ENCODE data around the gene PLEKHN1. TPM values are rescaled to one million over a fixed set of nuclear protein-coding genes. Genes with fewer than 3 reads are reported as not detected.
A peak's percentile ranks its signal among the peaks of the same experiment; 100 is the strongest.

Gene PLEKHN1
- total and polyA plus RNA-seq, 2 experiments from 2014 or later, result 0.60 to 2.4 TPM

DNA sequence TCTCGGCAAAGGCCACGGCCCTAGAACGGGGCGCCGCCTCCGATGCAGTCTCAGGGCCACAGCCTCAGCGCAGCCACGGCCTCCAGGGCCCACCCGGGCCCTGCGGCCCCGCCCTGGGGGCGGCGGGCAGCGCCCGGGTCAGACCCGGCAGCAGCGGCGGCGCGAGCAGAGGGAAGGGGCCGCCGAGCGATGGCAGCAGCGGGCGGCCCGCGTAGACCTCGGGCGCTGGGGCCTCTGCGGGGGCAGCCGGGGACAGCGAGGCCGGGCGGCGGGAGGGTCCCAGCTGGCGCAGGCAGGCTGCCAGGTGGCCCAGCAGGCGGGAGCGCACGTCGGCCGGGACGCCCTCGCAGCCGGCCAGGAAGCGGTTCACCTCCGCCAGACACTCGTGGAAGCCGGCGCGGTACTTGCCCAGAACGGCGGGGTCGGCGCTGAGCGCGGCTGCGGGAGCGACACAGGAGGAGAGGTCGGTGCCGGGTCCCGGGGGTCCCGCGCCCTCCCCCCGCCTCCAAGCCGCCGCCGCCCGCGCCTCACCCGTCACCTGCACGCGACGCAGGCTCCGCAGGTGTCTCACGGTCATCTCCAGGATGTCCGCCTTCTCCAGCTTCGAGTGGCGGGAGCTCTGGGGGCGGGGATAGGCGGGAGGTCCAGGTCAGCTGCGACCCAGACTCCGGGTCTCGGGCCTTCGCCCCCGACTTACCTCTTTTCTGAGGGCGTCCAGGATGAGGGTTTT, 32.9 kb downstream of the PLEKHN1 start:
- Histone ChIP-seq H3K4me2 (peak overlapping the region; percentile 95), H3K79me2 (peaks cover 16% of the 10 kb centered on the region), H3K4me3 (peak overlapping the region; percentile 73), H3K9me2 (replicated peaks; ENCODE audit: insufficient read depth) (no peaks in the 10 kb centered on the region), H3K27me3 (peaks cover 16% of the 10 kb centered on the region), H4K20me1 (ENCODE audit: insufficient read depth, poor library complexity, severe bottlenecking) (no peaks in the 10 kb centered on the region), H3K9me3 (ENCODE audit: low read depth) (no peaks in the 10 kb centered on the region), H2AFZ (no peak overlapping the region), H3K4me1 (ENCODE audit: insufficient read depth) (peaks cover 11% of the 10 kb centered on the region), H3K36me3 (replicated peaks; ENCODE audit: insufficient read depth, low read depth) (no peaks in the 10 kb centered on the region), H3K27ac (peak overlapping the region; percentile 99)
- DNase-seq (ENCODE audit: low spot score), result peak; percentile 76
- 1% methylated on average over 63 of the region's 86 CpGs for WGBS (ENCODE audit: low lambda C conversion rate, missing lambda C conversion rate)
- TF ChIP-seq EZH2 (IDR thresholded peaks at IDR 0.05; ENCODE audit: borderline replicate concordance), result peak; percentile 65
- TF ChIP-seq EZH2phosphoT487 (IDR thresholded peaks at IDR 0.05; ENCODE audit: low read depth, severe bottlenecking, unreplicated experiment), result no peak

DNA sequence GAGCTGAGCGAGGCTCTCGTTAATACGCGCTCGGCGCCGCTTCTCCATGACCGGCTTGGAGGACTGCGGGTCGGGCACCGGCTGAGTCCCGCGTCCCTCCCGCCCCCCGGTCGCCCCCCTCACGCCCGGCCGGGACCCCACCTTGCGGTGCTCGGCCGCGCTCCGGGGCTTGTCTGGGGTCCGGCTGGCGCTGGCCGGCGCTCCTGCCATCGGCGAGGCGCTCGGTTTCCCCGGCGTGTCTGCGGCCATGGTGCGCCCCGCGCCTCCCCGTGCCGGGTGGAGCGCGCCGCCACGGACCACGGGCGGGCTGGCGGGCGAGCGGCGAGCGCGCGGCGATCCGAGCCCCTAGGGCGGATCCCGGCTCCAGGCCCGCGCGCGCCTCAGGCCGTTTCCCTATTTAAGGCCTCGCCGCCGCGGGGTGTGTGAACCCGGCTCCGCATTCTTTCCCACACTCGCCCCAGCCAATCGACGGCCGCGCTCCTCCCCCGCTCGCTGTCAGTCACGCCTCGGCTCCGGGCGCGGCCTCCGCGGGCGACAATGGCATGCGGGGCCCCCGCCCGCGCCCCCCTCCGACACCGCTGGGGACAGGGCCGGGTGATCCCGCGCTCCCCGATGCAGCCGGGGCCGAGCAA, 33.6 kb downstream of the PLEKHN1 start, which contains the start of gene HES4:
Gene HES4 (minus strand): TSS at position 373 of the 632 bp plus-strand sequence. CDS start 124 bp downstream, at position 249.
- H3K9me2 ChIP-seq (replicated peaks; ENCODE audit: insufficient read depth), result no peaks in the 10 kb centered on the region
- peak within 1 kb of the TSS; percentile 47 for H2AFZ ChIP-seq
- DNase-seq (ENCODE audit: low spot score), result peak; percentile 97
- peaks cover 16% of the 10 kb centered on the region for H3K79me2 ChIP-seq
- no peaks in the 10 kb centered on the region for H3K36me3 ChIP-seq (replicated peaks; ENCODE audit: insufficient read depth, low read depth)
- H3K4me3 ChIP-seq, result peak within 1 kb of the TSS; percentile 73
- H3K27ac ChIP-seq, result peak within 1 kb of the TSS; percentile 99
- TF ChIP-seq EZH2phosphoT487 (IDR thresholded peaks at IDR 0.05; ENCODE audit: low read depth, severe bottlenecking, unreplicated experiment) (no peak), EZH2 (IDR thresholded peaks at IDR 0.05; ENCODE audit: borderline replicate concordance) (no peak)
- TF ChIP-seq, protein P1, sequence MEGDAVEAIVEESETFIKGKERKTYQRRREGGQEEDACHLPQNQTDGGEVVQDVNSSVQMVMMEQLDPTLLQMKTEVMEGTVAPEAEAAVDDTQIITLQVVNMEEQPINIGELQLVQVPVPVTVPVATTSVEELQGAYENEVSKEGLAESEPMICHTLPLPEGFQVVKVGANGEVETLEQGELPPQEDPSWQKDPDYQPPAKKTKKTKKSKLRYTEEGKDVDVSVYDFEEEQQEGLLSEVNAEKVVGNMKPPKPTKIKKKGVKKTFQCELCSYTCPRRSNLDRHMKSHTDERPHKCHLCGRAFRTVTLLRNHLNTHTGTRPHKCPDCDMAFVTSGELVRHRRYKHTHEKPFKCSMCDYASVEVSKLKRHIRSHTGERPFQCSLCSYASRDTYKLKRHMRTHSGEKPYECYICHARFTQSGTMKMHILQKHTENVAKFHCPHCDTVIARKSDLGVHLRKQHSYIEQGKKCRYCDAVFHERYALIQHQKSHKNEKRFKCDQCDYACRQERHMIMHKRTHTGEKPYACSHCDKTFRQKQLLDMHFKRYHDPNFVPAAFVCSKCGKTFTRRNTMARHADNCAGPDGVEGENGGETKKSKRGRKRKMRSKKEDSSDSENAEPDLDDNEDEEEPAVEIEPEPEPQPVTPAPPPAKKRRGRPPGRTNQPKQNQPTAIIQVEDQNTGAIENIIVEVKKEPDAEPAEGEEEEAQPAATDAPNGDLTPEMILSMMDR (IDR thresholded peaks at IDR 0.05; ENCODE audit: poor library complexity), result no peak
- peaks cover 17% of the 10 kb centered on the region for H3K4me1 ChIP-seq (ENCODE audit: insufficient read depth)
- H3K27me3 ChIP-seq, result peaks cover 16% of the 10 kb centered on the region
- peak within 1 kb of the TSS; percentile 95 for H3K4me2 ChIP-seq
- WGBS (ENCODE audit: low lambda C conversion rate, missing lambda C conversion rate), result 2% methylated on average over 56 of the region's 95 CpGs
- no peaks in the 10 kb centered on the region for H4K20me1 ChIP-seq (ENCODE audit: insufficient read depth, poor library complexity, severe bottlenecking)
- no peaks in the 10 kb centered on the region for H3K9me3 ChIP-seq (ENCODE audit: low read depth)

DNA sequence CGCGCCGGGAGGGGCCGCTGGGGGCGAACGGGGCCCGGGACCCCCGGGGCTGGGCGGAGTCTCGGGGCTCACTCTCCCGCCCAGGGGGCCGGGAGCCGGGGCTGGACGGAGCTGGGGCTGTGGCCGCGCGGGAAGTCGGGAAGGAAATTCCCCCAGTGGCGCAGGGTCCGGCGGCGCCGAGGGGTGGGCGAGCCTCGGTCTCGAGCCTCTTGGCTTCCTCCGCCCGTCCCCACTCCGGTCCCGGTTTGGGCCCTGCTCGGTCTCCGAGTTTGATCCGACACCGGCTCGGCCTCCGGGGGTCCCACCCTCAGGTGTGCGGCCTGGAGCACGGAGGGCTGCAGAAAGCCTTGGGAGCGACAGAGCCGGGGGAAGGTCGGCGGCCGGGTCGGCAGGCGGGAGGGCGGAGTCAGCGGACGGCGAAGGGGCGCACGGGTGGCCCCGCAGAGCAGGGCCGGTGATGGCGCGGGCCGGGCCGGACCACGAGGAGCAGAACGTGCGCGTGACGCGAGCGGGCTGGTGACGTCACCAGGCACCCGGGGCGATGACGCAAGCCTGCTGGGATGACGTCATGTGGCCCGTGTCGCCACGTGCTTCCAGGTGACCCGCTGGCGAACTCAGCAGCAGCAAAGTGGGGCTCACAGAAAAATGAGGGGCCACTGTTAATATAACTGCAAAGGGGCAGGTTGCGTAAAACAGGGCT, 34.2 kb downstream of the PLEKHN1 start:
- Histone ChIP-seq H4K20me1 (ENCODE audit: insufficient read depth, poor library complexity, severe bottlenecking) (no peaks in the 10 kb centered on the region), H3K4me2 (peak overlapping the region; percentile 95), H3K9me3 (ENCODE audit: low read depth) (no peaks in the 10 kb centered on the region), H3K79me2 (peaks cover 16% of the 10 kb centered on the region), H3K27me3 (peaks cover 16% of the 10 kb centered on the region), H3K9me2 (replicated peaks; ENCODE audit: insufficient read depth) (no peaks in the 10 kb centered on the region), H3K4me3 (peak overlapping the region; percentile 71), H3K27ac (peak overlapping the region; percentile 99), H3K36me3 (replicated peaks; ENCODE audit: insufficient read depth, low read depth) (no peaks in the 10 kb centered on the region), H3K4me1 (ENCODE audit: insufficient read depth) (peaks cover 24% of the 10 kb centered on the region), H2AFZ (peak overlapping the region; percentile 47)
- 2% methylated on average over 50 of the region's 75 CpGs for WGBS (ENCODE audit: low lambda C conversion rate, missing lambda C conversion rate)
- peak; percentile 93 for DNase-seq (ENCODE audit: low spot score)
- TF ChIP-seq, protein P1 (IDR thresholded peaks at IDR 0.05; ENCODE audit: poor library complexity), result no peak
- TF ChIP-seq EZH2phosphoT487 (IDR thresholded peaks at IDR 0.05; ENCODE audit: low read depth, severe bottlenecking, unreplicated experiment) (no peak), EZH2 (IDR thresholded peaks at IDR 0.05; ENCODE audit: borderline replicate concordance) (no peak)

Measured in hepatocyte (in vitro differentiated cells).